K562 (cell line): Measurements from ENCODE around the gene MYH9.

ENCODE experiments used
- CBFA2T2 ChIP-seq: fragments of 450-650 bp; conservative IDR thresholded peaks from 2 replicates; pipeline ENCODE4 v1.6.1; 2017; ENCODE audit warnings: mild to moderate bottlenecking
- FOS ChIP-seq: IDR thresholded peaks from 3 replicates; pipeline ENCODE4 v1.6.1; 2011; ENCODE audit not compliant: insufficient read length; ENCODE audit errors: extremely low read depth
- HLTF ChIP-seq: fragments of 450-650 bp; IDR thresholded peaks from 2 replicates; pipeline ENCODE4 v1.6.1; 2016
- RBBP5 ChIP-seq: fragments of 200-600 bp; sonication (generic); IDR thresholded peaks from 2 replicates; pipeline ENCODE4 v1.6.1; 2012; ENCODE audit warnings: borderline replicate concordance, mild to moderate bottlenecking, low read length, control low read depth, inconsistent platforms; ENCODE audit not compliant: insufficient read depth, poor library complexity, severe bottlenecking
- TAF15 ChIP-seq: fragments of 200-400 bp; formaldehyde crosslinking; IDR thresholded peaks from 2 replicates; pipeline ENCODE4 v1.6.1; 2017; ENCODE audit warnings: mild to moderate bottlenecking, low read depth, low read length, moderate library complexity
- U2AF1 ChIP-seq: fragments of 200-400 bp; formaldehyde crosslinking; optimal IDR thresholded peaks from 2 replicates; pipeline ENCODE3; 2017; ENCODE audit warnings: mild to moderate bottlenecking, low read depth, low read length, moderate library complexity
- TF ChIP-seq, protein P1 (sequence below): fragments of 450-650 bp; formaldehyde crosslinking; IDR thresholded peaks from 2 replicates; pipeline ENCODE4 v1.4.0; 2022; ENCODE audit warnings: mild to moderate bottlenecking, moderate library complexity
- TF ChIP-seq, protein P2 (sequence below): fragments of 150-350 bp; conservative IDR thresholded peaks from 2 replicates; pipeline ENCODE4 v1.6.1; 2014; ENCODE audit warnings: low read length
- TF ChIP-seq, protein P3 (sequence below): sonication (generic); formaldehyde crosslinking; IDR thresholded peaks from 2 replicates; pipeline ENCODE4 v1.8.0; 2023; ENCODE audit warnings: missing genetic modification reagents, mild to moderate bottlenecking, borderline replicate concordance

DNA sequence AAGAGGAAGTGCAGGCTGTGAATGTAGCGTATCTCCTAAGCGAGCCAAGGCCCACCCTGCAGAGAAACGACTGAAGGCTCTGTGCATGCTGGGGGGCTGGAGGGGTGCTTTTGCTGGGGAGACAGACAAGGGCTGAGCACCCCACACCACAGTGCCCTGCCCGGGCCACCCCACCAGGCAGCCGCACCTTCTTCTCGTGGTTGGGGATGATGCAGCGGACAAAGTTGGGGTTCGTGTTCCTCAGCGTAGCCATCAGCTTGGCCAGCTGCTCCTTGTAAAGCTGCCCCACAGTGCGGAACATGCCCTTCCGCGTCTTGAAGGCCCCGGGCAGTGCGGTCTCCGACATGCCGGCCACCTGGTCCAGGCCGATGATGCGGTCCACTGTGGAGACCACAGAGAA, 81.5 kb downstream of the MYH9 start:
- TF ChIP-seq RBBP5 (no peak), HLTF (no peak), CBFA2T2 (no peak), U2AF1 (no peak), TAF15 (no peak), FOS (no peak)
- TF ChIP-seq, protein P1, sequence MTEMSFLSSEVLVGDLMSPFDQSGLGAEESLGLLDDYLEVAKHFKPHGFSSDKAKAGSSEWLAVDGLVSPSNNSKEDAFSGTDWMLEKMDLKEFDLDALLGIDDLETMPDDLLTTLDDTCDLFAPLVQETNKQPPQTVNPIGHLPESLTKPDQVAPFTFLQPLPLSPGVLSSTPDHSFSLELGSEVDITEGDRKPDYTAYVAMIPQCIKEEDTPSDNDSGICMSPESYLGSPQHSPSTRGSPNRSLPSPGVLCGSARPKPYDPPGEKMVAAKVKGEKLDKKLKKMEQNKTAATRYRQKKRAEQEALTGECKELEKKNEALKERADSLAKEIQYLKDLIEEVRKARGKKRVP (CRISPR knock-in tag), result no peak
- TF ChIP-seq, protein P2, sequence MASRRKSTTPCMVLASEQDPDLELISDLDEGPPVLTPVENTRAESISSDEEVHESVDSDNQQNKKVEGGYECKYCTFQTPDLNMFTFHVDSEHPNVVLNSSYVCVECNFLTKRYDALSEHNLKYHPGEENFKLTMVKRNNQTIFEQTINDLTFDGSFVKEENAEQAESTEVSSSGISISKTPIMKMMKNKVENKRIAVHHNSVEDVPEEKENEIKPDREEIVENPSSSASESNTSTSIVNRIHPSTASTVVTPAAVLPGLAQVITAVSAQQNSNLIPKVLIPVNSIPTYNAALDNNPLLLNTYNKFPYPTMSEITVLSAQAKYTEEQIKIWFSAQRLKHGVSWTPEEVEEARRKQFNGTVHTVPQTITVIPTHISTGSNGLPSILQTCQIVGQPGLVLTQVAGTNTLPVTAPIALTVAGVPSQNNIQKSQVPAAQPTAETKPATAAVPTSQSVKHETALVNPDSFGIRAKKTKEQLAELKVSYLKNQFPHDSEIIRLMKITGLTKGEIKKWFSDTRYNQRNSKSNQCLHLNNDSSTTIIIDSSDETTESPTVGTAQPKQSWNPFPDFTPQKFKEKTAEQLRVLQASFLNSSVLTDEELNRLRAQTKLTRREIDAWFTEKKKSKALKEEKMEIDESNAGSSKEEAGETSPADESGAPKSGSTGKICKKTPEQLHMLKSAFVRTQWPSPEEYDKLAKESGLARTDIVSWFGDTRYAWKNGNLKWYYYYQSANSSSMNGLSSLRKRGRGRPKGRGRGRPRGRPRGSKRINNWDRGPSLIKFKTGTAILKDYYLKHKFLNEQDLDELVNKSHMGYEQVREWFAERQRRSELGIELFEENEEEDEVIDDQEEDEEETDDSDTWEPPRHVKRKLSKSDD, result no peak
- TF ChIP-seq, protein P3, sequence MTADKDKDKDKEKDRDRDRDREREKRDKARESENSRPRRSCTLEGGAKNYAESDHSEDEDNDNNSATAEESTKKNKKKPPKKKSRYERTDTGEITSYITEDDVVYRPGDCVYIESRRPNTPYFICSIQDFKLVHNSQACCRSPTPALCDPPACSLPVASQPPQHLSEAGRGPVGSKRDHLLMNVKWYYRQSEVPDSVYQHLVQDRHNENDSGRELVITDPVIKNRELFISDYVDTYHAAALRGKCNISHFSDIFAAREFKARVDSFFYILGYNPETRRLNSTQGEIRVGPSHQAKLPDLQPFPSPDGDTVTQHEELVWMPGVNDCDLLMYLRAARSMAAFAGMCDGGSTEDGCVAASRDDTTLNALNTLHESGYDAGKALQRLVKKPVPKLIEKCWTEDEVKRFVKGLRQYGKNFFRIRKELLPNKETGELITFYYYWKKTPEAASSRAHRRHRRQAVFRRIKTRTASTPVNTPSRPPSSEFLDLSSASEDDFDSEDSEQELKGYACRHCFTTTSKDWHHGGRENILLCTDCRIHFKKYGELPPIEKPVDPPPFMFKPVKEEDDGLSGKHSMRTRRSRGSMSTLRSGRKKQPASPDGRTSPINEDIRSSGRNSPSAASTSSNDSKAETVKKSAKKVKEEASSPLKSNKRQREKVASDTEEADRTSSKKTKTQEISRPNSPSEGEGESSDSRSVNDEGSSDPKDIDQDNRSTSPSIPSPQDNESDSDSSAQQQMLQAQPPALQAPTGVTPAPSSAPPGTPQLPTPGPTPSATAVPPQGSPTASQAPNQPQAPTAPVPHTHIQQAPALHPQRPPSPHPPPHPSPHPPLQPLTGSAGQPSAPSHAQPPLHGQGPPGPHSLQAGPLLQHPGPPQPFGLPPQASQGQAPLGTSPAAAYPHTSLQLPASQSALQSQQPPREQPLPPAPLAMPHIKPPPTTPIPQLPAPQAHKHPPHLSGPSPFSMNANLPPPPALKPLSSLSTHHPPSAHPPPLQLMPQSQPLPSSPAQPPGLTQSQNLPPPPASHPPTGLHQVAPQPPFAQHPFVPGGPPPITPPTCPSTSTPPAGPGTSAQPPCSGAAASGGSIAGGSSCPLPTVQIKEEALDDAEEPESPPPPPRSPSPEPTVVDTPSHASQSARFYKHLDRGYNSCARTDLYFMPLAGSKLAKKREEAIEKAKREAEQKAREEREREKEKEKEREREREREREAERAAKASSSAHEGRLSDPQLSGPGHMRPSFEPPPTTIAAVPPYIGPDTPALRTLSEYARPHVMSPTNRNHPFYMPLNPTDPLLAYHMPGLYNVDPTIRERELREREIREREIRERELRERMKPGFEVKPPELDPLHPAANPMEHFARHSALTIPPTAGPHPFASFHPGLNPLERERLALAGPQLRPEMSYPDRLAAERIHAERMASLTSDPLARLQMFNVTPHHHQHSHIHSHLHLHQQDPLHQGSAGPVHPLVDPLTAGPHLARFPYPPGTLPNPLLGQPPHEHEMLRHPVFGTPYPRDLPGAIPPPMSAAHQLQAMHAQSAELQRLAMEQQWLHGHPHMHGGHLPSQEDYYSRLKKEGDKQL (CRISPR knock-in tag), result no peak
